Transverse colon (tissue), 4 donors: ENCODE measurements around the gene POLR3A. TPM values are rescaled to one million over a fixed set of nuclear protein-coding genes. Genes with fewer than 3 reads are reported as not detected.
"Not testable (repeated sequence)": the region's sequence is repeated elsewhere in the genome, so short reads cannot be mapped to it uniquely, and the experiment has no call there.

Experiments
- DNase-seq: peaks from one replicate; pipeline ENCODE4 v3.0.0-alpha.2; 2019
- H3K27ac ChIP-seq, 4 donors: fragments of 200-600 bp; sonication (generic); 2 replicates each; pipeline ENCODE4 v1.5.1; 2016 to 2018; ENCODE audit warnings: inconsistent platforms in 4 of 4
- H3K27me3 ChIP-seq: fragments of 200-600 bp; sonication (generic); 2 replicates; pipeline ENCODE4 v1.5.1; 2017; ENCODE audit warnings: inconsistent platforms
- H3K36me3 ChIP-seq, 4 donors: fragments of 200-600 bp; sonication (generic); 2 replicates each; pipeline ENCODE4 v1.5.1; 2017 to 2019; ENCODE audit warnings: inconsistent platforms in 4 of 4
- H3K4me1 ChIP-seq, 4 donors: fragments of 200-600 bp; sonication (generic); 2 replicates each; pipeline ENCODE4 v1.5.1; 2017 to 2020; ENCODE audit warnings: inconsistent platforms in 4 of 4
- H3K4me3 ChIP-seq, 4 donors: fragments of 200-600 bp; sonication (generic); 1 replicate in 1 of 4; 2 replicates in 3 of 4; pipeline versions ENCODE4 v1.5.1 to v1.6.1; 2017 to 2019; ENCODE audit warnings: inconsistent platforms in 4 of 4
- H3K9me3 ChIP-seq, 2 donors: fragments of 200-600 bp; sonication (generic); 2 replicates each; pipeline ENCODE4 v1.5.1; 2017 to 2019; ENCODE audit warnings: inconsistent platforms in 2 of 2
- EP300 ChIP-seq: sonication (generic); formaldehyde crosslinking; IDR thresholded peaks from one replicate; pipeline ENCODE4 v1.6.1; 2017; ENCODE audit warnings: antibody characterized with exemption, low read depth
- POLR2A ChIP-seq: fragments of 450-650 bp; IDR thresholded peaks from one replicate; pipeline ENCODE4 v1.6.1; 2016; ENCODE audit warnings: antibody characterized with exemption, mild to moderate bottlenecking, moderate library complexity
- POLR2AphosphoS5 ChIP-seq, 3 donors: sonication (generic); formaldehyde crosslinking; IDR thresholded peaks; one replicate each; pipeline ENCODE4 v1.6.1; 2016; ENCODE audit warnings: antibody characterized with exemption in 3 of 3
- WGBS, 2 donors: methylation state at CpG; one replicate each; pipeline ENCODE4 v1.1.5; 2018; ENCODE audit warnings: low coverage in 1 of 2; 5-methylcytosine and 5-hydroxymethylcytosine counted together
- in situ Hi-C, 4 donors: fragments of 200-750 bp; cut with MboI; loops; one replicate each; pipeline versions ENCODE4 v1.15.0 to v1.15.1; 2017; ENCODE audit warnings: low sequenced_read_pairs in 3 of 4, low pct_ligation_motif_present in 1 of 4, low pct_unique_long_range_greater_than_20kb in 1 of 4
- intact Hi-C: fragments of 100-400 bp; cut with DNase I; formaldehyde crosslinking; loops from one replicate; pipeline ENCODE4 v1.15.1; 2023; ENCODE audit warnings: low total_unique reads
- total RNA-seq, 4 donors: library from RNA; depleted of rRNA; stranded (reverse); fragments of >200 nt; gene quantifications; one replicate each; pipeline ENCODE4 v1.1.0, GENCODE V29; 2016
- TF ChIP-seq, protein P1 (sequence below), 5 experiments: fragments of 200-600 bp in 3 of 5; fragments of 450-650 bp in 2 of 5; sonication (generic) in 3 of 5; IDR thresholded peaks; 1 replicate in 2 of 5; 2 replicates in 3 of 5; pipeline ENCODE4 v1.5.1; 2016 to 2017; ENCODE audit warnings: antibody characterized with exemption in 5 of 5, inconsistent platforms in 3 of 5, mild to moderate bottlenecking in 2 of 5, moderate library complexity in 1 of 5

Gene POLR3A
- 10 to 100 TPM in 3 of 4 donors, 1 to 10 TPM in 1; 8.0 to 16.8 (median 13.1) TPM for total RNA-seq

DNA sequence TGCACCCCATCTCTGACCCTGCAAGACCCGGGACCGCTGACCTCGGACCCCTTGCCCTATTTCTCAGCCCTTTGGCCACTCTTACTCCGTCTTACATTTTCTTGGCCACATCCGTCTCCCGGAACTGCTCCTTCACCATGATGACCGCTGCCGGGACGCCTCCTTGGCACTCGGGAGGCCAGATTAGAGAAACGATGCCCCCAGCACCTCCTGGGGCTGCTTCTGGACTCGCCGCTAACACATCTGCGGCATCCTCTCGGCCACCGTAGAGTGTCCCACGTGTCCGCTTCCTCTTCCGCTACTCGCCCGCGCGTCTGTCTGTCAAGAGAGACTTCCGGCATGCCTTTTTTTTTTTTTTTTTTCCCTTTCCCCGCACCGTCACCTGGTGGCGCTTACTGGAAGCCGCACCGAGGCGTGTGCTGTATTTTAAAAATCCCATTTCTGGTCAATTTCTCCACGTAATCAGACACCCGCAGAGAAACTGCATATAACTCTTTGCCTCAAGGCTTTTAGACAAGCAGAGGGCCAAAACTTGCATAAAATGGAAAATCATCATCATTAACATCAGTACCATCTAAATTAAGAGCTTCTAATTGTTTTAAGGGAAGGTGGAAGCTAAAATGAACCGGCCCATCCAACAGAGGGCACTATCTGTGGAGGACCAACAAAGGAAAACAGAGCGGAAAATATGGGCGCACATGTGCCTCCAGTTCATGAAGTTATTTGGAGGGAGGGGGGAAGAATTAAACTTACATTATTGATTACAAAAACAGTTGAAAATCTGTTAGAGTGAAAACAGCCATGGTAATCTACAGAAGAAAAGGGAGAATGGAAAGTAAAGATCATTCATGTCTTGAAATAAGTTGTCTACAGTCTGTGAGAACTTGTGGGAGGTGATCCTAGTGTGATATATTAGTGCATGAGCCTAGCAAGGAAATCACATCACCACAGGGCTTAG is at the start of gene POLR3A:
Gene POLR3A (minus strand): TSS at position 247 of the 958 bp plus-strand sequence. CDS start 108 bp downstream, at position 139.
- no peaks in the 10 kb centered on the region for H3K9me3 ChIP-seq
- 1 to 3% methylated on average over 13 to 35 of the region's 35 CpGs for WGBS, 2 donors
- peak within 1 kb of the TSS; percentile 75 to 90 (median 89) for H3K27ac ChIP-seq
- intact Hi-C loops: no loop called here
- H3K36me3 ChIP-seq: peaks cover 0 to 15% (median 7%) of the 10 kb centered on the region in 4 donors
- in situ Hi-C loops: loop anchor here in 2 of 4 donors (25.0 kb wide), 1 partner anchor 1158 kb away; no protein-coding TSS in a partner anchor
- peak within 1 kb of the TSS; percentile 58 to 89 (median 84) for H3K4me3 ChIP-seq
- TF ChIP-seq EP300 (no peak), POLR2AphosphoS5 (IDR thresholded peaks at IDR 0.05) (peak; percentile 74 to 79 (median 78))
- TF ChIP-seq, protein P1, sequence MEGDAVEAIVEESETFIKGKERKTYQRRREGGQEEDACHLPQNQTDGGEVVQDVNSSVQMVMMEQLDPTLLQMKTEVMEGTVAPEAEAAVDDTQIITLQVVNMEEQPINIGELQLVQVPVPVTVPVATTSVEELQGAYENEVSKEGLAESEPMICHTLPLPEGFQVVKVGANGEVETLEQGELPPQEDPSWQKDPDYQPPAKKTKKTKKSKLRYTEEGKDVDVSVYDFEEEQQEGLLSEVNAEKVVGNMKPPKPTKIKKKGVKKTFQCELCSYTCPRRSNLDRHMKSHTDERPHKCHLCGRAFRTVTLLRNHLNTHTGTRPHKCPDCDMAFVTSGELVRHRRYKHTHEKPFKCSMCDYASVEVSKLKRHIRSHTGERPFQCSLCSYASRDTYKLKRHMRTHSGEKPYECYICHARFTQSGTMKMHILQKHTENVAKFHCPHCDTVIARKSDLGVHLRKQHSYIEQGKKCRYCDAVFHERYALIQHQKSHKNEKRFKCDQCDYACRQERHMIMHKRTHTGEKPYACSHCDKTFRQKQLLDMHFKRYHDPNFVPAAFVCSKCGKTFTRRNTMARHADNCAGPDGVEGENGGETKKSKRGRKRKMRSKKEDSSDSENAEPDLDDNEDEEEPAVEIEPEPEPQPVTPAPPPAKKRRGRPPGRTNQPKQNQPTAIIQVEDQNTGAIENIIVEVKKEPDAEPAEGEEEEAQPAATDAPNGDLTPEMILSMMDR (IDR thresholded peaks at IDR 0.05): peak; percentile 63 to 97 (median 82)
- DNase-seq: peak; percentile 96
- H3K4me1 ChIP-seq: peaks cover 11 to 24% (median 17%) of the 10 kb centered on the region in 4 donors
- H3K27me3 ChIP-seq: no peaks in the 10 kb centered on the region

DNA sequence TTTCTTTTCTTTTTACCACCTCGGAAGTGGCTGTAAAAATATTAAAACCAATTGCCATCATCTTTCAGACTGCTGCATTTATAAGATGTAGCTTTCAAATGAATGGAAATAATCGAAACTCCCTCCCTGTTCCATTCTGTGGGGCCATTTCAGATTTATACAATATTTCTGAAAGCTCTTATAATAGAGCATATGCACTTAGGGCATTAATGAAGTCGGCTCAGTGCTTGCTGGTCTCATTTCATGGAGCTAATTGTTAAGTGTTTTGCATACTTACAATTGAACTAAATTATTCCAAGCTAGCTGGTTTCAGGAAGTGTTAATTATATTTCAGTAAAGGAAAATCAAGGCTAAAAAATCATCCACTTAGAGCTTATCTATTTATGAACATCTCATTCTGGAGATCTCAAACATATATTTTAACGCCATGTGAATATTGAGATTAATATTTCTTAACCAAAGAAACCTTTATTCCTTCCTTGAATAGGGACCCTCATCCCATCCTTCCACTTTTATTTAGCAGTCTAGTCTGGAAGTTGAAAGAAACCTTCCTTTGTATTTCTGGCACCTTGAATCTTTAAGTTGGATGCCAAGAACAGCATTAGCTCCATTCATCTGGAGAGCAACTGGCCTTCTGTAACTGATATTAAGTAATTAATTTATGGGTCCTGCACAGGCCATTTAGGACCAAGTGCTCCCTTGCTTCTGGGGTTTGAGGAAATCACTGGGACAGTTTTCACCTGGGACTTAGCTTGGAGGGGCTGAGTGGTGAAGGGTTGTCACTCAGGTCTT is 49.4 kb upstream of the POLR3A start:
- no peaks in the 10 kb centered on the region for H3K9me3 ChIP-seq
- H3K36me3 ChIP-seq: no peaks in the 10 kb centered on the region
- in situ Hi-C loops (no loop called here), intact Hi-C loops (no loop called here)
- H3K27me3 ChIP-seq: no peaks in the 10 kb centered on the region
- H3K4me1 ChIP-seq: no peaks in the 10 kb centered on the region
- H3K4me3 ChIP-seq: no peak overlapping the region
- TF ChIP-seq POLR2AphosphoS5 (IDR thresholded peaks at IDR 0.05) (no peak), POLR2A (no peak), EP300 (no peak)
- TF ChIP-seq, protein P1 (IDR thresholded peaks at IDR 0.05): no peak
- H3K27ac ChIP-seq: no peak overlapping the region
- WGBS, 2 donors: 78 to 84% methylated on average over 4 of the region's 4 CpGs
- no peak for DNase-seq

DNA sequence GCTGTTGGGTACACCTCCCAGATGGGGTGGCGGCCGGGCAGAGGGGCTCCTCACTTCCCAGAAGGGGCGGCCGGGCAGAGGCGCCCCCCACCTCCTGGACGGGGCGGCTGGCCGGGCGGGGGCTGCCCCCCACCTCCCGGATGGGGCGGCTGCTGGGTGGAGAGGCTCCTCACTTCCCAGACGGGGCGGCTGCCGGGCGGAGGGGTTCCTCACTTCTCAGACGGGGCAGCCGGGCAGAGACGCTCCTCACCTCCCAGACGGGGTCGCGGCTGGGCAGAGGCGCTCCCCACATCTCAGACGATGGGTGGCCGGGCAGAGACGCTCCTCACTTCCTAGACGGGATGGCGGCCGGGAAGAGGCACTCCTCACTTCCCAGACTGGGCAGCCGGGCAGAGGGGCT is 46.5 kb upstream of the POLR3A start:
- H3K4me3 ChIP-seq, intact Hi-C loops, H3K36me3 ChIP-seq, DNase-seq, H3K27me3 ChIP-seq, H3K9me3 ChIP-seq, H3K27ac ChIP-seq, in situ Hi-C loops, H3K4me1 ChIP-seq: not testable (repeated sequence)
- 87% methylated on average over 13 of the region's 29 CpGs; no CpG with 5 or more reads in 1 of the 2 donors for WGBS, 2 donors

DNA sequence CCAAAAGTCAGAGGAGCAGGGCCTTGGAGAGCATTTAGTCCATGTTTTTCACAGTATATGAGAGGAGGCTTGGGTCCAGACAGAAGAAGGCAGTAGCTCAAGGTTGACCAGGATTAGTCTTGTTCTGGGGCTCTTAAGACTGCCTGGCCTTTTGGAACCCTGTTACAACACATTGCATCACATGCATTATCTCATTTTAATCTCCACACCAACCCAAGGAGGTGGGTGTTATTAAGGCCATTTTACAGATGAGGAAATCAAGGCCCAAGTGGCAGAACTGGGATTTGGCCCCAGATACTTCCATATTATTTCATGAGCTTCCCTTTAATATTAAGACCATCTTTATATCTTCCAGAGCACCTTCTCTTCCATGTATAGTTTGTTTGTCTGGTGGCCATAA is 43.2 kb upstream of the POLR3A start:
- in situ Hi-C loops (loop anchor here in 1 of 4 donors (25.0 kb wide), 1 partner anchor 590 kb away; no protein-coding TSS in a partner anchor), intact Hi-C loops (no loop called here)
- no peak overlapping the region for H3K4me3 ChIP-seq
- H3K4me1 ChIP-seq: no peaks in the 10 kb centered on the region
- H3K9me3 ChIP-seq: no peaks in the 10 kb centered on the region
- TF ChIP-seq POLR2AphosphoS5 (IDR thresholded peaks at IDR 0.05): no peak
- TF ChIP-seq POLR2A: no peak
- TF ChIP-seq, protein P1 (IDR thresholded peaks at IDR 0.05): no peak
- no peak for TF ChIP-seq EP300
- H3K27me3 ChIP-seq: no peaks in the 10 kb centered on the region
- no peaks in the 10 kb centered on the region for H3K36me3 ChIP-seq
- no peak for DNase-seq
- H3K27ac ChIP-seq: no peak overlapping the region
